SU-DHL-6 (cell line): ENCODE measurements around the gene DNAH9.
"Not testable (repeated sequence)": the region's sequence is repeated elsewhere in the genome, so short reads cannot be mapped to it uniquely, and the experiment has no call there.

Source experiments
- H2AFZ ChIP-seq: fragments of 200-600 bp; sonication (generic); 2 replicates; pipeline ENCODE4 v1.6.1; 2014; ENCODE audit warnings: low read depth, mild to moderate bottlenecking, moderate library complexity, mixed read lengths, antibody characterized with exemption, low read length; ENCODE audit not compliant: severe bottlenecking
- H3F3A ChIP-seq: fragments of 200-600 bp; shearing (Covaris generic); 2 replicates; pipeline ENCODE4 v1.6.0; 2016; ENCODE audit warnings: antibody characterized with exemption, mild to moderate bottlenecking; ENCODE audit not compliant: insufficient read depth
- H3K27ac ChIP-seq: fragments of 200-600 bp; sonication (generic); 2 replicates; pipeline ENCODE4 v1.5.1; 2016; ENCODE audit warnings: low read depth, mild to moderate bottlenecking, low read length, moderate library complexity, mixed read lengths
- H3K27me3 ChIP-seq: fragments of 200-600 bp; sonication (generic), shearing (Covaris generic); 2 replicates; pipeline ENCODE4 v1.6.0; 2014; ENCODE audit warnings: mild to moderate bottlenecking, low read length
- H3K36me3 ChIP-seq: fragments of 200-600 bp; sonication (generic); 2 replicates; pipeline ENCODE4 v1.6.1; 2014; ENCODE audit warnings: mild to moderate bottlenecking, low read length, mixed read lengths
- H3K4me2 ChIP-seq: fragments of 300-600, 200-600 bp; shearing (Covaris generic), sonication (generic); 2 replicates; pipeline ENCODE4 v1.6.0; 2014; ENCODE audit warnings: low read length, low read depth, mild to moderate bottlenecking; ENCODE audit not compliant: poor library complexity, severe bottlenecking
- H3K4me3 ChIP-seq: fragments of 200-600 bp; sonication (generic); 2 replicates; pipeline ENCODE4 v1.5.1; 2014; ENCODE audit warnings: antibody characterized with exemption, low read length, mild to moderate bottlenecking, mixed read lengths; ENCODE audit not compliant: insufficient read depth, poor library complexity, severe bottlenecking
- H3K79me2 ChIP-seq: fragments of 200-600 bp; sonication (generic); 2 replicates; pipeline ENCODE4 v1.6.1; 2014; ENCODE audit warnings: mild to moderate bottlenecking, low read length, moderate library complexity; ENCODE audit not compliant: insufficient read depth
- H3K9ac ChIP-seq: fragments of 200-600 bp; sonication (generic); 2 replicates; pipeline ENCODE4 v1.7.0; 2014; ENCODE audit warnings: mild to moderate bottlenecking, low read length
- H3K9me2 ChIP-seq: fragments of 200-600 bp; sonication (generic); replicated peaks from 2 replicates; pipeline ENCODE4 v1.6.1; 2014; ENCODE audit warnings: low read length; ENCODE audit not compliant: insufficient read depth
- H3K9me3 ChIP-seq: fragments of 200-600 bp; sonication (generic); 2 replicates; pipeline ENCODE4 v1.6.1; 2014; ENCODE audit warnings: low read length, mixed read lengths; ENCODE audit not compliant: insufficient read depth
- H4K20me1 ChIP-seq: fragments of 200-600 bp; sonication (generic); 2 replicates; pipeline ENCODE4 v1.6.1; 2014; ENCODE audit warnings: low read depth, mild to moderate bottlenecking, antibody characterized with exemption, low read length, moderate library complexity, mixed read lengths
- CTCF ChIP-seq: fragments of 200-600 bp; sonication (generic); IDR thresholded peaks from one replicate; pipeline ENCODE4 v1.5.1; 2017; ENCODE audit warnings: antibody characterized with exemption, mild to moderate bottlenecking, low read length, moderate library complexity; ENCODE audit not compliant: insufficient read depth, poor library complexity, severe bottlenecking
- EZH2phosphoT487 ChIP-seq: fragments of 200-600 bp; sonication (generic), shearing (Covaris generic); conservative IDR thresholded peaks from 2 replicates; pipeline ENCODE4 v1.6.1; 2018; ENCODE audit warnings: mild to moderate bottlenecking, antibody characterized with exemption, low read length, moderate library complexity, mixed read lengths

The DNAH9 gene

GRCh38 chr17:11954936-11955335 is 356.7 kb downstream of the DNAH9 start:
- H3K36me3 ChIP-seq: no peaks in the 10 kb centered on the region; the same call in 1 of the 2 replicates
- H3K27me3 ChIP-seq: no peaks in the 10 kb centered on the region
- no peak overlapping the region for H3K27ac ChIP-seq
- H3K9me3 ChIP-seq: no peaks in the 10 kb centered on the region
- H4K20me1 ChIP-seq: no peaks in the 10 kb centered on the region
- no peak for TF ChIP-seq CTCF
- no peak for TF ChIP-seq EZH2phosphoT487
- no peaks in the 10 kb centered on the region for H3K79me2 ChIP-seq
- no peak overlapping the region for H3K4me2 ChIP-seq
- H3K9me2 ChIP-seq: no peaks in the 10 kb centered on the region
- no peak overlapping the region for H2AFZ ChIP-seq
- no peak overlapping the region for H3K9ac ChIP-seq
- no peak overlapping the region for H3K4me3 ChIP-seq
- H3F3A ChIP-seq: no peaks in the 10 kb centered on the region

DNA sequence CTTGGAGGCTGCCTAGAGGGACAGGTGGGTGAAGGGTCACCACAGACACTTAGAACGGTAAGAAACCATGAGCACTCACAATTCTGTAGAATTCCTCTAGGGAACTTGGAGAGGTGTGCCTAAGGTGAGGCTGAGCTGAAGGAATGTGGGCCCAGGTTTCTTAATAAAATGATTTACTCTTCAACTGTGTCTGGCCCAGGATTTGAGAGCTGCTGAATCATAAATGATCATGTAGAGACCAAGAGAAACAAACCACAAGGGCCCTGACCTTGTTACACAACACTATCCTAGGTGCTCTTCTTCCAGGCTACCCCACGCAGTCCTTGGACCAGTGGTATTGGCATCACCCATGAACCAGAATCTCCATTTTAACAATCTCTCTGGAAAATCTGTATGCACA is 371.3 kb downstream of the DNAH9 start:
- H3F3A ChIP-seq: no peaks in the 10 kb centered on the region
- H4K20me1 ChIP-seq: no peaks in the 10 kb centered on the region
- no peaks in the 10 kb centered on the region for H3K79me2 ChIP-seq
- H3K9me2 ChIP-seq: no peaks in the 10 kb centered on the region
- H3K27me3 ChIP-seq: no peaks in the 10 kb centered on the region
- no peak overlapping the region for H3K4me2 ChIP-seq
- no peak overlapping the region for H3K4me3 ChIP-seq
- H3K27ac ChIP-seq: no peak overlapping the region
- no peaks in the 10 kb centered on the region for H3K9me3 ChIP-seq
- H3K9ac ChIP-seq: no peak overlapping the region
- H3K36me3 ChIP-seq: no peaks in the 10 kb centered on the region
- TF ChIP-seq CTCF: no peak
- no peak for TF ChIP-seq EZH2phosphoT487
- no peak overlapping the region for H2AFZ ChIP-seq

- H3K9ac ChIP-seq, H3K9me3 ChIP-seq, H3K36me3 ChIP-seq, H3K27ac ChIP-seq, H3F3A ChIP-seq, H3K9me2 ChIP-seq, H3K79me2 ChIP-seq, H3K4me3 ChIP-seq, H2AFZ ChIP-seq, H4K20me1 ChIP-seq, H3K4me2 ChIP-seq, H3K27me3 ChIP-seq: not testable (repeated sequence)
These were observed 374.5 kb downstream of the DNAH9 start for GRCh38 chr17:11972741-11973140.

DNA sequence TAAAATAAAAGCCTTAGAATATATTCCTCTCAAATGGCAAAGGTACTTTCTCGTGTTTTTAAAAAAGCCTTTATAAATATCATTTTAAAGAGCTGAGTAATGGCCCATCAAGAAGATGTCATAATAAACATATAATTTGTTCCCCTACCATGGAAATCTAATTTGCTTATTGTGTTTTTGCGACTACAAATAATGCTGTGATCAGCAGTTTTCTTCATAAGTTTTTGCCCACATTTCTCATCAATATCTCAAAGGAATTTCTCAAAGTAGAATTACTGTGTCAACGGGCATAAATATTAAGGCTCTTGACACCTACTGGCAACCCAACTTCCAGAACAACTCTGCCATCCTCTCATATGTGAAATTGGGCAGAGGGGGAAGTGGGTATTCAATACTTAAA is 381.5 kb downstream of the DNAH9 start:
- Histone ChIP-seq H4K20me1 (no peaks in the 10 kb centered on the region), H3K4me2 (no peak overlapping the region), H3F3A (no peaks in the 10 kb centered on the region), H3K4me3 (no peak overlapping the region), H3K9me3 (no peaks in the 10 kb centered on the region), H3K27ac (no peak overlapping the region), H3K27me3 (no peaks in the 10 kb centered on the region), H3K36me3 (no peaks in the 10 kb centered on the region), H3K79me2 (no peaks in the 10 kb centered on the region), H3K9me2 (no peaks in the 10 kb centered on the region), H2AFZ (no peak overlapping the region), H3K9ac (no peak overlapping the region)
- TF ChIP-seq EZH2phosphoT487: no peak
- no peak for TF ChIP-seq CTCF
